Fibroblast of lung (primary cell): Measurements from ENCODE around the gene NUB1.

ENCODE experiments used
- CTCF ChIP-seq, 2 donors: IDR thresholded peaks in 1 of 2; conservative IDR thresholded peaks in 1 of 2; 1 replicate in 1 of 2; 2 replicates in 1 of 2; pipeline ENCODE4 v1.5.1; 2011 to 2012; ENCODE audit warnings: low read length in 2 of 2, control low read depth in 1 of 2, inconsistent platforms in 1 of 2, low read depth in 1 of 2, mild to moderate bottlenecking in 1 of 2
- EZH2 ChIP-seq: IDR thresholded peaks from 2 replicates; pipeline ENCODE4 v1.5.1; 2012; ENCODE audit warnings: low read length, control low read depth, mild to moderate bottlenecking; ENCODE audit errors: missing control alignments

GRCh38 chr7:151320263-151320845 lies 21.3 kb upstream of the NUB1 start:
- TF ChIP-seq CTCF (conservative IDR thresholded peaks at IDR 0.05 in 1 of 2, IDR thresholded peaks at IDR 0.05 in 1 of 2; ENCODE audit: low read depth in 1 of 2, low read length in 2 of 2) (no peak), EZH2 (no peak)
